ENCODE results near the gene SLC50A1.

SLC50A1 gene, protein sequence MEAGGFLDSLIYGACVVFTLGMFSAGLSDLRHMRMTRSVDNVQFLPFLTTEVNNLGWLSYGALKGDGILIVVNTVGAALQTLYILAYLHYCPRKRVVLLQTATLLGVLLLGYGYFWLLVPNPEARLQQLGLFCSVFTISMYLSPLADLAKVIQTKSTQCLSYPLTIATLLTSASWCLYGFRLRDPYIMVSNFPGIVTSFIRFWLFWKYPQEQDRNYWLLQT

DNA sequence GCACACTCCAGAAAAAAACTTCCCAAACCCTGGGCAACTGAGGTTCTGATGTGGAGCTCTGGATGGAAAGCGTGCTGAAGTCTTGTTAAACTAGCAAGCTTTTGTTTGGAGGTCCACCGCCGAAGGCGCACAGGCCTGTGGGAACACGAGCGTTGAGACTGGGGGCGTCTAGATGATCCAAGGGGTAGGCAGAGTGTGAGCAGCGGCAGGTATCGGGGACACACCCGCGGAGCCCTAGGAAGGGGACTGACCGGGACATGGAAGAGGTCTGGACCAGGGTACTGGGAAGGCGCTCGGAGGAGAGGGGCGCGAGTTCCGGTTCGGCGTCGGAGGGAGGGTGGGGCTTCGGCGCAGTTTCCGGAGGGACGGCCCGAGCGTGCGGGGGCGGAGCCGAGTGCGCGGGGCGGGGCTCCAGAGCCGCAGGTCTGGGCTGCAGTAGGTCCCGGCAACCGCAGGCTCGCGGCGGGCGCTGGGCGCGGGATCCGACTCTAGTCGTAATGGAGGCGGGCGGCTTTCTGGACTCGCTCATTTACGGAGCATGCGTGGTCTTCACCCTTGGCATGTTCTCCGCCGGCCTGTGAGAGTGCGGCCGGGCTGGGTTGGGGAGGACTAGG, at the start of gene SLC50A1:
Gene SLC50A1 (plus strand): TSS at position 438 of the 614 bp plus-strand sequence. CDS start 60 bp downstream, at position 498.
- in situ Hi-C loops (cut with HindIII; ENCODE audit: low pct_ligation_motif_present, low sequenced_read_pairs), result no loop called here
- H3K4me3 ChIP-seq (ENCODE audit: low read depth, low read length), result peak within 1 kb of the TSS; percentile 83
- no peaks in the 10 kb centered on the region for H3K27me3 ChIP-seq (replicated peaks)
- H3K36me3 ChIP-seq (replicated peaks), result peaks cover 6% of the 10 kb centered on the region
- DNase-seq, result peak; percentile 96
- H3K27ac ChIP-seq, result peak within 1 kb of the TSS; percentile 98
- TF ChIP-seq, protein P1, sequence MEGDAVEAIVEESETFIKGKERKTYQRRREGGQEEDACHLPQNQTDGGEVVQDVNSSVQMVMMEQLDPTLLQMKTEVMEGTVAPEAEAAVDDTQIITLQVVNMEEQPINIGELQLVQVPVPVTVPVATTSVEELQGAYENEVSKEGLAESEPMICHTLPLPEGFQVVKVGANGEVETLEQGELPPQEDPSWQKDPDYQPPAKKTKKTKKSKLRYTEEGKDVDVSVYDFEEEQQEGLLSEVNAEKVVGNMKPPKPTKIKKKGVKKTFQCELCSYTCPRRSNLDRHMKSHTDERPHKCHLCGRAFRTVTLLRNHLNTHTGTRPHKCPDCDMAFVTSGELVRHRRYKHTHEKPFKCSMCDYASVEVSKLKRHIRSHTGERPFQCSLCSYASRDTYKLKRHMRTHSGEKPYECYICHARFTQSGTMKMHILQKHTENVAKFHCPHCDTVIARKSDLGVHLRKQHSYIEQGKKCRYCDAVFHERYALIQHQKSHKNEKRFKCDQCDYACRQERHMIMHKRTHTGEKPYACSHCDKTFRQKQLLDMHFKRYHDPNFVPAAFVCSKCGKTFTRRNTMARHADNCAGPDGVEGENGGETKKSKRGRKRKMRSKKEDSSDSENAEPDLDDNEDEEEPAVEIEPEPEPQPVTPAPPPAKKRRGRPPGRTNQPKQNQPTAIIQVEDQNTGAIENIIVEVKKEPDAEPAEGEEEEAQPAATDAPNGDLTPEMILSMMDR (IDR thresholded peaks at IDR 0.05; ENCODE audit: low read depth, low read length, missing control alignments), result peak; percentile 3

GRCh38 chr1:155086128-155086741, 49.4 kb upstream of the SLC50A1 start:
- in situ Hi-C loops (cut with HindIII; ENCODE audit: low pct_ligation_motif_present, low sequenced_read_pairs), result no loop called here
- Histone ChIP-seq H3K36me3 (replicated peaks) (no peaks in the 10 kb centered on the region), H3K4me3 (ENCODE audit: low read depth, low read length) (no peak overlapping the region), H3K27me3 (replicated peaks) (peaks cover 21% of the 10 kb centered on the region), H3K27ac (no peak overlapping the region)
- TF ChIP-seq, protein P1 (IDR thresholded peaks at IDR 0.05; ENCODE audit: low read depth, low read length, missing control alignments), result peak; percentile 94
- DNase-seq, result peak; percentile 41

- TF ChIP-seq, protein P1 (IDR thresholded peaks at IDR 0.05; ENCODE audit: low read depth, low read length, missing control alignments), result peak; percentile 36
- H3K27me3 ChIP-seq (replicated peaks), result peaks cover 16% of the 10 kb centered on the region
- no peak overlapping the region for H3K4me3 ChIP-seq (ENCODE audit: low read depth, low read length)
- in situ Hi-C loops (cut with HindIII; ENCODE audit: low pct_ligation_motif_present, low sequenced_read_pairs), result no loop called here
- H3K27ac ChIP-seq, result no peak overlapping the region
- no peak for DNase-seq
- H3K36me3 ChIP-seq (replicated peaks), result no peaks in the 10 kb centered on the region
Observed at GRCh38 chr1:155086856-155087535, 48.7 kb upstream of the SLC50A1 start.

DNA sequence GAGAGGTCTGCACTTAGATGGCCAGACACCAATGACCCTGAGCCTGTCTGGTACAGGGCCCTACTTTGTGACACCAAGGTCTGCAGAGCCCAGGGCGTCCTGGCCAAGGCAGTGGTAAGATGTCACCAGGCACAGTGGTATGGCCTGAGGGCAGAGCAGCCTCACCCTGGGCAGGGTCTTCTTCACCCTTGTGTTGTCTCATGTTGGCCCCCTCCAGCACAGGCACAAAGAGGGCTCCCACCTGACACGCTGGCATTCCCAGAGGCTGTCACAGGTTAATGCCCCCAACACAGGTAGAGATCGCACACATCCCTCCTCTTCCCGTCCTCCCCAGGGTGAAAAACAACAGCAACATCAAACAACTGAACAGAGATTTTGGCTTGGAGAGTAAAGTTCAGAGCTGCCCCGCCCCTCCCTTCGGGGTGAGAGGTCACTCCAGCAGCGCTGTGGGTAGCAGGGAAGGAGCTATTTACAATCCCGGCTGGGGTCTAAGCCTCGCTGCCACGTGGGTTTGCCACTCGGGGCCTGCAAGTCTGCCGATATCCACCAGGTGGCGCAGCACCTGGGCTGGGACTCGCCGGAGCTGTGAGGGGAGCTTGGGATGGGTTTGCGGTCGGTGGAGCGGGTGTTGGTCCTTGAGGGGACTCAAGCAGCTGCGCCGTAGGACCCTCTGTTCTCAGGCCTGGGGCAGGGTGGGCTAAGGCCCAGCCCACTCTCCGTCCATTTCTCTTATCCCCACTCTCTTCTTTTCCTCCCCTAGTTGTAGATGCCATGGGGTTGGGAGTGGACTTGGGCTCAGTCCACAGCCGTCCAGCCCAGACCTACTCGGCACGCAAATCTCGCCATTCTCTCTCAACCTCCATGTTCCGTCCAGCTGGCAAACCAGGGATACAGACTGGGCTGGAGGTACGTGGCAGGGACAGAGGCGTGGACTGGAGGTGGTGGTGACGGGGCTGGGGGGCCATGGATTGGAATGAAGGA, 44.3 kb upstream of the SLC50A1 start:
- H3K27ac ChIP-seq, result no peak overlapping the region
- H3K4me3 ChIP-seq (ENCODE audit: low read depth, low read length), result no peak overlapping the region
- in situ Hi-C loops (cut with HindIII; ENCODE audit: low pct_ligation_motif_present, low sequenced_read_pairs), result no loop called here
- TF ChIP-seq, protein P1 (IDR thresholded peaks at IDR 0.05; ENCODE audit: low read depth, low read length, missing control alignments), result peak; percentile 99
- H3K36me3 ChIP-seq (replicated peaks), result no peaks in the 10 kb centered on the region
- peak; percentile 48 for DNase-seq
- H3K27me3 ChIP-seq (replicated peaks), result peaks cover 8% of the 10 kb centered on the region

DNA sequence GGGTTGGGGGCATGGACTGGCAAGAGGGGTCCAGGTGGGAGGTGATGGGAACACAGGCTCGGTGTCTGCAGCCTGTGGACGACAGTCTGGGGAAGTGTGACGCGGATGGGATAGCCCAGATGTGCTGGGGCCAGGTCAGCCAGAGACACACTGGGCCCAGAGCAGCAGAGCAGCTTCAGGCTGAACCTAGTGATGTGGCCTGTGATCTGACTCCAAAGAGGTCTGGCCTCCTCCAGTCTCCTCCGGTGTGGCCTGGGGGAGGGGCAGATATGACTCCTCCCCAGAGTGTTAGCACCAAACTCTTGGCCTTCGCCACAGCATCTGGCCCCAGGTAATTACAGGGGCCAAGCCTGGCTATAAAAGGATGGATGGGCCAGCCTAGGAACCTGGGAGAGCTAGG, 43.5 kb upstream of the SLC50A1 start:
- Histone ChIP-seq H3K27ac (no peak overlapping the region), H3K36me3 (replicated peaks) (no peaks in the 10 kb centered on the region), H3K4me3 (ENCODE audit: low read depth, low read length) (no peak overlapping the region), H3K27me3 (replicated peaks) (peaks cover 10% of the 10 kb centered on the region)
- DNase-seq, result no peak
- in situ Hi-C loops (cut with HindIII; ENCODE audit: low pct_ligation_motif_present, low sequenced_read_pairs), result no loop called here
- TF ChIP-seq, protein P1 (IDR thresholded peaks at IDR 0.05; ENCODE audit: low read depth, low read length, missing control alignments), result no peak
